ENCODE measurements around the gene C2.

C2 gene

DNA sequence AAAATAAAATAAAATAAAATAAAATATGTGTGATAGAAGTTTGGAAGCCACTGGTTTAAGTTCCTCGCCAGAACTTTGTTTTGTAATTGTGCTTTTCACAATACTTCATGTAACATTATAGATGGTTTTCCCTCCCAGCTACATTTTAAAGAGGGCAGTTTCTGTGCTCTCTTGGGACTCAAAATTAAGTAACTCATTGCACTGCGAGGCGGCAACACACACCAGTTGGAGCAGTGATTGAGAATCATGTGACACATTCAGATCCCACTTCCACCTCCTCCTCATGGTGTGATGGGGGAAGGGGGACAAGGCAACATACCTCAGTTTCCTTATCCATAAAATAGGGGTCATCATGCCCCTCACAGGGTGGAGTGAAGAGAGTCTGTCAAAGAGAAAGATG lies 7.5 kb downstream of the C2 start:
- Histone ChIP-seq H3K27me3 (replicated peaks) (no peaks in the 10 kb centered on the region), H3K36me3 (replicated peaks) (no peaks in the 10 kb centered on the region), H3K4me3 (ENCODE audit: low read depth, low read length) (no peak overlapping the region), H3K27ac (no peak overlapping the region)
- DNase-seq, result no peak
- in situ Hi-C loops (cut with HindIII; ENCODE audit: low pct_ligation_motif_present, low sequenced_read_pairs), result no loop called here
- TF ChIP-seq, protein P1, sequence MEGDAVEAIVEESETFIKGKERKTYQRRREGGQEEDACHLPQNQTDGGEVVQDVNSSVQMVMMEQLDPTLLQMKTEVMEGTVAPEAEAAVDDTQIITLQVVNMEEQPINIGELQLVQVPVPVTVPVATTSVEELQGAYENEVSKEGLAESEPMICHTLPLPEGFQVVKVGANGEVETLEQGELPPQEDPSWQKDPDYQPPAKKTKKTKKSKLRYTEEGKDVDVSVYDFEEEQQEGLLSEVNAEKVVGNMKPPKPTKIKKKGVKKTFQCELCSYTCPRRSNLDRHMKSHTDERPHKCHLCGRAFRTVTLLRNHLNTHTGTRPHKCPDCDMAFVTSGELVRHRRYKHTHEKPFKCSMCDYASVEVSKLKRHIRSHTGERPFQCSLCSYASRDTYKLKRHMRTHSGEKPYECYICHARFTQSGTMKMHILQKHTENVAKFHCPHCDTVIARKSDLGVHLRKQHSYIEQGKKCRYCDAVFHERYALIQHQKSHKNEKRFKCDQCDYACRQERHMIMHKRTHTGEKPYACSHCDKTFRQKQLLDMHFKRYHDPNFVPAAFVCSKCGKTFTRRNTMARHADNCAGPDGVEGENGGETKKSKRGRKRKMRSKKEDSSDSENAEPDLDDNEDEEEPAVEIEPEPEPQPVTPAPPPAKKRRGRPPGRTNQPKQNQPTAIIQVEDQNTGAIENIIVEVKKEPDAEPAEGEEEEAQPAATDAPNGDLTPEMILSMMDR (IDR thresholded peaks at IDR 0.05; ENCODE audit: low read depth, low read length, missing control alignments), result no peak

DNA sequence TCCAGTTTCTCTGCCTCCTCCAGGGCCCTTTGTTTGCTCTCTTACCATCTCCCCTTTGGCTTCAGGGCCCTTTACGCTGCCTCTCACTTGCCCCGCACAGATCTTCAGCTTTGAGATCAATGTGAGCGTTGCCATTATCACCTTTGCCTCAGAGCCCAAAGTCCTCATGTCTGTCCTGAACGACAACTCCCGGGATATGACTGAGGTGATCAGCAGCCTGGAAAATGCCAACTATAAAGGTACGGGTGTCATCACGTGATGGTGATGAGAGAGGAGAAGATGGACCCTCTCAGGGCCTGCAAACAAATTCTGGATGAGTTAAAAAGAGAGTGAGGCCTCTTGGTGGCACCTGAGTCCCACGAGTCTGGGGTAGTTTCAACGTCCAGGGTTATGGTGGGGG lies 8.3 kb downstream of the C2 start:
- H3K27me3 ChIP-seq (replicated peaks), result no peaks in the 10 kb centered on the region
- H3K27ac ChIP-seq, result no peak overlapping the region
- TF ChIP-seq, protein P1 (IDR thresholded peaks at IDR 0.05; ENCODE audit: low read depth, low read length, missing control alignments), result no peak
- no peaks in the 10 kb centered on the region for H3K36me3 ChIP-seq (replicated peaks)
- in situ Hi-C loops (cut with HindIII; ENCODE audit: low pct_ligation_motif_present, low sequenced_read_pairs), result no loop called here
- H3K4me3 ChIP-seq (ENCODE audit: low read depth, low read length), result no peak overlapping the region
- no peak for DNase-seq

DNA sequence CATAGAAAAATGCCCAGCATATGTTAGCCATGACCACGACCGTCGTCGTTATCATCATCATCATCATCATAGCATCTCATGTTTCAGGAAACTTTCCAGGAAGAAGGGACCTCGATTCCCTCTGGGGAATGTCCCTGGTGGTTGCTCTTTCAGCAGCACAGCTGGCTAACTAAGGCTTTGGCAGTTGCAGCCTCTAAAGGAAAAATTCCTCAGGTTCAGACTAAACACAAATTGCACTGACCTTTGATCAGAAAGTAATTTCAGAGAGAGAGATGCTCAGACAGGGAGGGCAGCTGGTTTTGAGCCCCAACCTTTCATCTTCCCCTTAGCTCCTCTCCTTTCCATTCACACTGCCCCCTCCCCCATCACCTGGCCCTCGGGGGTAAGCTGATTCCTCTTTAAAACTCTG lies 12.7 kb downstream of the C2 start:
- Histone ChIP-seq H3K27me3 (replicated peaks) (no peaks in the 10 kb centered on the region), H3K36me3 (replicated peaks) (no peaks in the 10 kb centered on the region), H3K27ac (no peak overlapping the region), H3K4me3 (ENCODE audit: low read depth, low read length) (no peak overlapping the region)
- TF ChIP-seq, protein P1 (IDR thresholded peaks at IDR 0.05; ENCODE audit: low read depth, low read length, missing control alignments), result peak; percentile 16
- DNase-seq, result peak; percentile 22
- in situ Hi-C loops (cut with HindIII; ENCODE audit: low pct_ligation_motif_present, low sequenced_read_pairs), result no loop called here

DNA sequence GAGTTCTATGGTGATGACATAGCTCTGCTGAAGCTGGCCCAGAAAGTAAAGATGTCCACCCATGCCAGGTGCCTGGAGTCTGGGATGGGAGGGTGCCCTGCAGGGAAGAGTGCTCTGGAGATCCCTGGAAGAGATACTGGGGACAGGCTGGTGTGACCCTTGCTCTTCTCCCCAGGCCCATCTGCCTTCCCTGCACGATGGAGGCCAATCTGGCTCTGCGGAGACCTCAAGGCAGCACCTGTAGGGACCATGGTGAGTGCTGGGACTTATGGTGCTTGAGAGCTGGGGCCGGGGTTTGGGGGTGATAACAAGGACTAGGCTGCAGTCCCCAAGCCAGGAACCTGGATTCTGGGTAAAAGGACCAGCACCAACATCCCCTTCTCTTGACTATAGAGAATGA lies 16.2 kb downstream of the C2 start:
- no peaks in the 10 kb centered on the region for H3K27me3 ChIP-seq (replicated peaks)
- in situ Hi-C loops (cut with HindIII; ENCODE audit: low pct_ligation_motif_present, low sequenced_read_pairs), result no loop called here
- no peak for DNase-seq
- H3K27ac ChIP-seq, result no peak overlapping the region
- H3K4me3 ChIP-seq (ENCODE audit: low read depth, low read length), result no peak overlapping the region
- TF ChIP-seq, protein P1 (IDR thresholded peaks at IDR 0.05; ENCODE audit: low read depth, low read length, missing control alignments), result no peak
- H3K36me3 ChIP-seq (replicated peaks), result no peaks in the 10 kb centered on the region

DNA sequence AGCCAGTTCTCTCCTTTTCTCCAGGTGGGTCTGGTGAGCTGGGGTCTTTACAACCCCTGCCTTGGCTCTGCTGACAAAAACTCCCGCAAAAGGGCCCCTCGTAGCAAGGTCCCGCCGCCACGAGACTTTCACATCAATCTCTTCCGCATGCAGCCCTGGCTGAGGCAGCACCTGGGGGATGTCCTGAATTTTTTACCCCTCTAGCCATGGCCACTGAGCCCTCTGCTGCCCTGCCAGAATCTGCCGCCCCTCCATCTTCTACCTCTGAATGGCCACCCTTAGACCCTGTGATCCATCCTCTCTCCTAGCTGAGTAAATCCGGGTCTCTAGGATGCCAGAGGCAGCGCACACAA lies 17.6 kb downstream of the C2 start:
- no peak overlapping the region for H3K4me3 ChIP-seq (ENCODE audit: low read depth, low read length)
- no peak overlapping the region for H3K27ac ChIP-seq
- no peak for DNase-seq
- no peaks in the 10 kb centered on the region for H3K36me3 ChIP-seq (replicated peaks)
- H3K27me3 ChIP-seq (replicated peaks), result no peaks in the 10 kb centered on the region
- in situ Hi-C loops (cut with HindIII; ENCODE audit: low pct_ligation_motif_present, low sequenced_read_pairs), result no loop called here
- TF ChIP-seq, protein P1 (IDR thresholded peaks at IDR 0.05; ENCODE audit: low read depth, low read length, missing control alignments), result no peak

DNA sequence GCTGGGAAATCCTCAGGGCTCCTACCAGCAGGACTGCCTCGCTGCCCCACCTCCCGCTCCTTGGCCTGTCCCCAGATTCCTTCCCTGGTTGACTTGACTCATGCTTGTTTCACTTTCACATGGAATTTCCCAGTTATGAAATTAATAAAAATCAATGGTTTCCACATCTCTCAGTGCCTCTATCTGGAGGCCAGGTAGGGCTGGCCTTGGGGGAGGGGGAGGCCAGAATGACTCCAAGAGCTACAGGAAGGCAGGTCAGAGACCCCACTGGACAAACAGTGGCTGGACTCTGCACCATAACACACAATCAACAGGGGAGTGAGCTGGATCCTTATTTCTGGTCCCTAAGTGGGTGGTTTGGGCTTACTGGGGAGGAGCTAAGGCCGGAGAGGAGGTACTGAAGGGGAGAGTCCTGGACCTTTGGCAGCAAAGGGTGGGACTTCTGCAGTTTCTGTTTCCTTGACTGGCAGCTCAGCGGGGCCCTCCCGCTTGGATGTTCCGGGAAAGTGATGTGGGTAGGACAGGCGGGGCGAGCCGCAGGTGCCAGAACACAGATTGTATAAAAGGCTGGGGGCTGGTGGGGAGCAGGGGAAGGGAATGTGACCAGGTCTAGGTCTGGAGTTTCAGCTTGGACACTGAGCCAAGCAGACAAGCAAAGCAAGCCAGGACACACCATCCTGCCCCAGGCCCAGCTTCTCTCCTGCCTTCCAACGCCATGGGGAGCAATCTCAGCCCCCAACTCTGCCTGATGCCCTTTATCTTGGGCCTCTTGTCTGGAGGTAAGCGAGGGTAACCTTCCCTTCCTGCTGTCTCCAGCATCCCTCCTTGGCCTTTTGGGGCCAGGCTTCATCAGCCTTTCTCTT lies 18.2 kb downstream of the C2 start, which contains the start of gene CFB:
Gene CFB (plus strand): TSS at position 589 of the 863 bp plus-strand sequence. CDS start 127 bp downstream, at position 716.
- TF ChIP-seq, protein P1 (IDR thresholded peaks at IDR 0.05; ENCODE audit: low read depth, low read length, missing control alignments), result no peak
- DNase-seq, result peak; percentile 81
- Histone ChIP-seq H3K27ac (peak within 1 kb of the TSS; percentile 63), H3K27me3 (replicated peaks) (no peaks in the 10 kb centered on the region), H3K36me3 (replicated peaks) (no peaks in the 10 kb centered on the region), H3K4me3 (ENCODE audit: low read depth, low read length) (no peak within 1 kb of the TSS)
- in situ Hi-C loops (cut with HindIII; ENCODE audit: low pct_ligation_motif_present, low sequenced_read_pairs), result no loop called here

Measured in brain microvascular endothelial cell (primary cell).